Endothelial cell of umbilical vein (primary cell): ENCODE data around the gene AGTPBP1. TPM values are rescaled to one million over a fixed set of nuclear protein-coding genes. Genes with fewer than 3 reads are reported as not detected.

Source experiments
- BruUV-seq: library from RNA; stranded (reverse); fragments of 400-500 nt; replicated peaks from 2 replicates; lab custom pipeline; 2021; lab: Mats Ljungman, UMichigan
- CTCF ChIA-PET: fragments of 300-600, 350-600 bp; sonication (Branson Sonifier 250); formaldehyde crosslinking; loops from one replicate; lab custom pipeline; 2021; ENCODE audit warnings: antibody characterized with exemption, inconsistent platforms; lab: Charles Lee
- POLR2A ChIA-PET: fragments of 300-600, 350-600 bp; sonication (Branson Sonifier 250); formaldehyde crosslinking; loops from one replicate; lab custom pipeline; 2021; ENCODE audit warnings: antibody characterized with exemption, inconsistent platforms; lab: Charles Lee
- DNase-seq: peaks from one replicate; pipeline ENCODE4 v3.0.0-alpha.2; 2011; ENCODE audit warnings: low read depth, low spot score
- FAIRE-seq: peaks from 2 replicates; lab custom pipeline; 2011; peaks lifted over from hg19 to GRCh38; lab: Jason Lieb, UNC
- H2AFZ ChIP-seq: 2 replicates; pipeline ENCODE4 v1.6.0; 2012; ENCODE audit warnings: low read depth, low read length, control low read depth, inconsistent platforms
- H3K27ac ChIP-seq: 2 replicates; pipeline ENCODE4 v1.5.1; 2011; ENCODE audit warnings: low read depth, mild to moderate bottlenecking, control low read depth, low read length, moderate library complexity; ENCODE audit not compliant: insufficient read depth
- H3K27me3 ChIP-seq, 2 experiments: 2 replicates each; pipeline versions ENCODE4 v1.6.0 to v1.6.1; 2011; ENCODE audit warnings: low read length in 2 of 2, mixed read lengths in 1 of 2; ENCODE audit not compliant: control insufficient read depth in 2 of 2, insufficient read depth in 2 of 2
- H3K36me3 ChIP-seq, 2 experiments: 2 replicates in 1 of 2; 3 replicates in 1 of 2; pipeline ENCODE4 v1.5.1; 2011; ENCODE audit warnings: low read length in 2 of 2, mild to moderate bottlenecking in 1 of 2, moderate library complexity in 1 of 2; ENCODE audit not compliant: control insufficient read depth in 2 of 2, insufficient read depth in 2 of 2; ENCODE audit errors: extremely low read depth in 1 of 2
- H3K4me1 ChIP-seq: 3 replicates; pipeline ENCODE4 v1.5.1; 2011; ENCODE audit warnings: mild to moderate bottlenecking, low read length; ENCODE audit not compliant: control insufficient read depth, insufficient read depth; ENCODE audit errors: extremely low read depth
- H3K4me2 ChIP-seq: 2 replicates; pipeline ENCODE4 v1.6.1; 2011; ENCODE audit warnings: low read length, control low read depth, mixed read lengths; ENCODE audit not compliant: insufficient read depth
- H3K4me3 ChIP-seq, 3 experiments: fragments of 200-600 bp in 1 of 3; sonication (generic), shearing (Covaris generic) in 1 of 3; replicated peaks in 1 of 3; 2 replicates each; pipeline ENCODE4 v1.5.1; 2011 to 2016; ENCODE audit warnings: control low read depth in 3 of 3, low read length in 3 of 3, mild to moderate bottlenecking in 2 of 3, inconsistent platforms in 1 of 3, low read depth in 1 of 3, moderate library complexity in 1 of 3; ENCODE audit not compliant: insufficient read depth in 1 of 3
- H3K79me2 ChIP-seq: 2 replicates; pipeline ENCODE4 v1.6.0; 2012; ENCODE audit warnings: low read length, inconsistent platforms; ENCODE audit not compliant: control insufficient read depth, insufficient read depth
- H3K9ac ChIP-seq: replicated peaks from 2 replicates; pipeline ENCODE3; 2011; ENCODE audit warnings: low read length, control low read depth; ENCODE audit not compliant: insufficient read depth; ENCODE audit errors: extremely low read depth
- H3K9me1 ChIP-seq: replicated peaks from 3 replicates; pipeline ENCODE4 v1.6.0; 2011; ENCODE audit warnings: mild to moderate bottlenecking, low read length; ENCODE audit not compliant: control insufficient read depth, insufficient read depth; ENCODE audit errors: extremely low read depth
- H3K9me3 ChIP-seq: replicated peaks from 2 replicates; pipeline ENCODE4 v1.5.1; 2012; ENCODE audit warnings: low read length, inconsistent platforms; ENCODE audit not compliant: control insufficient read depth, insufficient read depth
- H4K20me1 ChIP-seq: replicated peaks from 2 replicates; pipeline ENCODE3; 2011; ENCODE audit warnings: mild to moderate bottlenecking, low read length; ENCODE audit not compliant: control insufficient read depth, insufficient read depth; ENCODE audit errors: extremely low read depth
- EZH2 ChIP-seq: IDR thresholded peaks from 2 replicates; pipeline ENCODE4 v1.6.1; 2012; ENCODE audit warnings: borderline replicate concordance, low read depth, mild to moderate bottlenecking, moderate library complexity, low read length, inconsistent platforms; ENCODE audit not compliant: severe bottlenecking
- FOS ChIP-seq: IDR thresholded peaks from 2 replicates; pipeline ENCODE4 v1.6.1; 2011; ENCODE audit warnings: mild to moderate bottlenecking, low read length, moderate library complexity, borderline replicate concordance; ENCODE audit not compliant: insufficient read depth
- GATA2 ChIP-seq: IDR thresholded peaks from 2 replicates; pipeline ENCODE4 v1.7.0; 2011; ENCODE audit warnings: low read depth, mild to moderate bottlenecking, moderate library complexity, mixed read lengths, low read length; ENCODE audit not compliant: insufficient read length, insufficient read depth
- JUN ChIP-seq: IDR thresholded peaks from 2 replicates; pipeline ENCODE4 v1.6.1; 2011; ENCODE audit warnings: borderline replicate concordance, low read depth; ENCODE audit not compliant: insufficient read length, insufficient read depth
- MYC ChIP-seq: IDR thresholded peaks from one replicate; pipeline ENCODE4 v1.6.1; 2011; ENCODE audit warnings: mild to moderate bottlenecking, low read depth, low read length
- POLR2A ChIP-seq: IDR thresholded peaks from 2 replicates; pipeline ENCODE4 v1.6.1; 2012; ENCODE audit warnings: low read depth, mild to moderate bottlenecking, control low read depth, low read length
- POLR2AphosphoS5 ChIP-seq: IDR thresholded peaks from 2 replicates; pipeline ENCODE4 v1.6.1; 2012; ENCODE audit warnings: low read depth, mild to moderate bottlenecking, control low read depth, low read length, moderate library complexity; ENCODE audit not compliant: insufficient read depth
- dilution Hi-C: fragments of 300-500 bp; cut with MboI; formaldehyde crosslinking; loops from one replicate; pipeline ENCODE4 v1.15.0; 2019; ENCODE audit warnings: low sequenced_read_pairs; ENCODE audit not compliant: extremely low pct_ligation_motif_present
- intact Hi-C: fragments of 100-400 bp; cut with micrococcal nuclease; formaldehyde crosslinking; loops from one replicate; pipeline ENCODE4 v1.10.0; 2022
- polyA plus RNA-seq, 4 experiments: library from polyadenylated mRNA; depleted of rRNA in 3 of 4; stranded (reverse) in 3 of 4; unstranded in 1 of 4; fragments of >200 nt; gene quantifications; 2 replicates each; pipeline versions ENCODE4 v1.2.1 to v1.2.3, GENCODE V29; 2011 to 2012; ENCODE audit warnings: missing spikeins in 1 of 4
- total RNA-seq: library from RNA; stranded (reverse); gene quantifications from 2 replicates; pipeline ENCODE4 v1.2.3, GENCODE V29; 2021
- TF ChIP-seq, protein P1 (sequence below), 2 donors: IDR thresholded peaks; 1 replicate in 1 of 2; 2 replicates in 1 of 2; pipeline ENCODE4 v1.5.1; 2011; ENCODE audit warnings: low read length in 2 of 2, mild to moderate bottlenecking in 2 of 2, moderate library complexity in 2 of 2, control low read depth in 1 of 2, inconsistent platforms in 1 of 2, low read depth in 1 of 2; ENCODE audit not compliant: insufficient read depth in 1 of 2; ENCODE audit errors: extremely low read depth in 1 of 2
- TF ChIP-seq, protein P2 (sequence below): IDR thresholded peaks from 2 replicates; pipeline ENCODE4 v1.6.1; 2011; ENCODE audit not compliant: insufficient read depth, insufficient read length

AGTPBP1 gene
- total and polyA plus RNA-seq, 2 donors (not counting 3 experiments of a cell fraction or from before 2014, with no cell fraction given) = 4.2 to 18.4 TPM

DNA sequence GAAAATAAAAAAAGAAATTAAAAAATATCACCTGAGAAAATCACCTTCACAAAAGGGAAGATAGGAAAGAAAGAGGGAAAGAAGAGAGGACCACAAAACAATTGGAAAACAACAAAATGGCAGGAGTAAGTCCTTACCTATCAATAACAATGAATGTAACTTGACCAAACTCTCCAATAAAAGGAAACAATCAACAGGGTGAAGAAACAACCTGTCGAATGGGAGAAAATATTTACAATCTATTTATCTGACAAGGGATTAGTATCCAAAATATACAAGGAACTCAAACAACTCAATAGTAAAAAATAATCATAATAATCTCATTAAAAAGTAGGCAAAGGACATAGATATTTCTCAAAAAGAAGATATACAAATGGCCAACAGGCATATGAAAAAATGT is 135.8 kb downstream of the AGTPBP1 start:
- no peak overlapping the region for H3K27ac ChIP-seq
- H2AFZ ChIP-seq = no peak overlapping the region
- FAIRE-seq (no peak), DNase-seq (no peak)
- no TSS peak for BruUV-seq
- H4K20me1 ChIP-seq = no peaks in the 10 kb centered on the region
- H3K79me2 ChIP-seq = no peaks in the 10 kb centered on the region
- no peaks in the 10 kb centered on the region for H3K9me3 ChIP-seq
- ChIA-PET CTCF (no interaction called here), POLR2A (no interaction called here)
- no peaks in the 10 kb centered on the region for H3K27me3 ChIP-seq
- no peaks in the 10 kb centered on the region for H3K36me3 ChIP-seq
- peaks cover 2% of the 10 kb centered on the region for H3K4me1 ChIP-seq
- no peaks in the 10 kb centered on the region for H3K9me1 ChIP-seq
- no peak overlapping the region for H3K4me2 ChIP-seq
- TF ChIP-seq POLR2A (no peak), EZH2 (no peak), GATA2 (no peak), MYC (no peak), POLR2AphosphoS5 (no peak), FOS (no peak), JUN (no peak)
- TF ChIP-seq, protein P1, sequence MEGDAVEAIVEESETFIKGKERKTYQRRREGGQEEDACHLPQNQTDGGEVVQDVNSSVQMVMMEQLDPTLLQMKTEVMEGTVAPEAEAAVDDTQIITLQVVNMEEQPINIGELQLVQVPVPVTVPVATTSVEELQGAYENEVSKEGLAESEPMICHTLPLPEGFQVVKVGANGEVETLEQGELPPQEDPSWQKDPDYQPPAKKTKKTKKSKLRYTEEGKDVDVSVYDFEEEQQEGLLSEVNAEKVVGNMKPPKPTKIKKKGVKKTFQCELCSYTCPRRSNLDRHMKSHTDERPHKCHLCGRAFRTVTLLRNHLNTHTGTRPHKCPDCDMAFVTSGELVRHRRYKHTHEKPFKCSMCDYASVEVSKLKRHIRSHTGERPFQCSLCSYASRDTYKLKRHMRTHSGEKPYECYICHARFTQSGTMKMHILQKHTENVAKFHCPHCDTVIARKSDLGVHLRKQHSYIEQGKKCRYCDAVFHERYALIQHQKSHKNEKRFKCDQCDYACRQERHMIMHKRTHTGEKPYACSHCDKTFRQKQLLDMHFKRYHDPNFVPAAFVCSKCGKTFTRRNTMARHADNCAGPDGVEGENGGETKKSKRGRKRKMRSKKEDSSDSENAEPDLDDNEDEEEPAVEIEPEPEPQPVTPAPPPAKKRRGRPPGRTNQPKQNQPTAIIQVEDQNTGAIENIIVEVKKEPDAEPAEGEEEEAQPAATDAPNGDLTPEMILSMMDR (IDR thresholded peaks at IDR 0.05; ENCODE audit: extremely low read depth in 1 of 2, insufficient read depth in 1 of 2, low read depth in 1 of 2, low read length in 2 of 2) = no peak
- TF ChIP-seq, protein P2, sequence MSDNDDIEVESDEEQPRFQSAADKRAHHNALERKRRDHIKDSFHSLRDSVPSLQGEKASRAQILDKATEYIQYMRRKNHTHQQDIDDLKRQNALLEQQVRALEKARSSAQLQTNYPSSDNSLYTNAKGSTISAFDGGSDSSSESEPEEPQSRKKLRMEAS = no peak
- dilution Hi-C loops (no loop called here), intact Hi-C loops (no loop called here)
- H3K9ac ChIP-seq = no peak overlapping the region
- H3K4me3 ChIP-seq = no peak overlapping the region
